Measurements from ENCODE around the gene FBXL3.

Gene FBXL3

DNA sequence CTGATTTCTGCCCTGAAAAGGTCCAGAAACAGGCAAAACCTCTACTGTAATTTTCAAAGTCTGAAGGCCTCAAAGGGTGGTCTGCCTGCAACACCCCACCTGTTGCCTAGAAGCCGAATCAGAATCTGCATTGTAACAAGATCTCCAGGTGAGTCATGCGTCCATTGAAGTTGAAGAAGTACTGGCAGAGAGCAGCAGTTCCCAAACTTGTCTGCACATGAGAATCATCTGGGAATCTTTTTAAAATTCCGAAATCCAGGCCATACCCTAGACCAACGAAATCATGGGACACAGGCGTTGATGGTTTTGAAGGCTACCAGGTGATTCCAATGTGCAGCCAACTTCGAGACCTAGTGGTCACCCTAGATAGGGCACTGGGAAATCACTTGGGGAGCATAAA is 51.1 kb downstream of the FBXL3 start:
- no peak for TF ChIP-seq EZH2phosphoT487 (IDR thresholded peaks at IDR 0.05; ENCODE audit: borderline replicate concordance, low read length)
- Histone ChIP-seq H3K4me1 (ENCODE audit: control insufficient read depth, low read length) (no peaks in the 10 kb centered on the region), H3F3A (ENCODE audit: control insufficient read depth, insufficient read depth) (no peaks in the 10 kb centered on the region), H3K79me2 (ENCODE audit: control insufficient read depth, low read length) (no peaks in the 10 kb centered on the region), H3K36me3 (ENCODE audit: control insufficient read depth, low read length) (no peaks in the 10 kb centered on the region), H3K27me3 (ENCODE audit: control insufficient read depth, low read length) (peaks cover 23% of the 10 kb centered on the region), H3K27ac (ENCODE audit: low read depth, low read length) (no peak overlapping the region), H4K20me1 (ENCODE audit: control insufficient read depth, insufficient read depth, low read depth, low read length) (no peaks in the 10 kb centered on the region), H3K4me2 (ENCODE audit: low read length) (no peak overlapping the region), H3K9me2 (replicated peaks; ENCODE audit: control insufficient read depth, low read length) (no peaks in the 10 kb centered on the region), H3K9me3 (ENCODE audit: control insufficient read depth, insufficient read depth, low read length) (no peaks in the 10 kb centered on the region), H3K4me3 (ENCODE audit: low read length) (no peak overlapping the region)

DNA sequence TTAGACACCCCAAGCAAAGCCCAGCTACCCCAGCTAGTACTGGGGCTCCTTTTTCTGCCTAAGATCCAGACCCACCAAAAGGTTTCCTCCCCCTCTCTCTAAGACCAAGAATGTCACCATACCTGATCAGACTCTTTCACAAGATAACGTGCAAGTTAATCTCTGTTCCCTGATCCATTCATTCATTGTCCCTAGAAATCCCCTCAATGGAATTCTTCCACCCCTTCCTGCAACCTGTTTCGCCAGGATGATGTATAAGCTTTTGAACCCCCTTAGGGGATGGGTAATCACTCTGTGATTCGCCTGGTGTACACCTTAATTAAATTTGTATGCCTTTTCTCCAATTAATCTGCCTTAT is 52.4 kb downstream of the FBXL3 start:
- Histone ChIP-seq H3K27me3 (ENCODE audit: control insufficient read depth, low read length) (peaks cover 25% of the 10 kb centered on the region), H3K27ac (ENCODE audit: low read depth, low read length) (no peak overlapping the region), H3F3A (ENCODE audit: control insufficient read depth, insufficient read depth) (no peaks in the 10 kb centered on the region), H4K20me1 (ENCODE audit: control insufficient read depth, insufficient read depth, low read depth, low read length) (no peaks in the 10 kb centered on the region), H3K9me3 (ENCODE audit: control insufficient read depth, insufficient read depth, low read length) (no peaks in the 10 kb centered on the region), H3K4me1 (ENCODE audit: control insufficient read depth, low read length) (no peaks in the 10 kb centered on the region), H3K79me2 (ENCODE audit: control insufficient read depth, low read length) (no peaks in the 10 kb centered on the region), H3K4me3 (ENCODE audit: low read length) (no peak overlapping the region), H3K4me2 (ENCODE audit: low read length) (no peak overlapping the region), H3K36me3 (ENCODE audit: control insufficient read depth, low read length) (no peaks in the 10 kb centered on the region), H3K9me2 (replicated peaks; ENCODE audit: control insufficient read depth, low read length) (no peaks in the 10 kb centered on the region)
- no peak for TF ChIP-seq EZH2phosphoT487 (IDR thresholded peaks at IDR 0.05; ENCODE audit: borderline replicate concordance, low read length)
- TF ChIP-seq, protein P1, sequence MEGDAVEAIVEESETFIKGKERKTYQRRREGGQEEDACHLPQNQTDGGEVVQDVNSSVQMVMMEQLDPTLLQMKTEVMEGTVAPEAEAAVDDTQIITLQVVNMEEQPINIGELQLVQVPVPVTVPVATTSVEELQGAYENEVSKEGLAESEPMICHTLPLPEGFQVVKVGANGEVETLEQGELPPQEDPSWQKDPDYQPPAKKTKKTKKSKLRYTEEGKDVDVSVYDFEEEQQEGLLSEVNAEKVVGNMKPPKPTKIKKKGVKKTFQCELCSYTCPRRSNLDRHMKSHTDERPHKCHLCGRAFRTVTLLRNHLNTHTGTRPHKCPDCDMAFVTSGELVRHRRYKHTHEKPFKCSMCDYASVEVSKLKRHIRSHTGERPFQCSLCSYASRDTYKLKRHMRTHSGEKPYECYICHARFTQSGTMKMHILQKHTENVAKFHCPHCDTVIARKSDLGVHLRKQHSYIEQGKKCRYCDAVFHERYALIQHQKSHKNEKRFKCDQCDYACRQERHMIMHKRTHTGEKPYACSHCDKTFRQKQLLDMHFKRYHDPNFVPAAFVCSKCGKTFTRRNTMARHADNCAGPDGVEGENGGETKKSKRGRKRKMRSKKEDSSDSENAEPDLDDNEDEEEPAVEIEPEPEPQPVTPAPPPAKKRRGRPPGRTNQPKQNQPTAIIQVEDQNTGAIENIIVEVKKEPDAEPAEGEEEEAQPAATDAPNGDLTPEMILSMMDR (IDR thresholded peaks at IDR 0.05; ENCODE audit: low read depth, low read length, poor library complexity, severe bottlenecking): no peak

DNA sequence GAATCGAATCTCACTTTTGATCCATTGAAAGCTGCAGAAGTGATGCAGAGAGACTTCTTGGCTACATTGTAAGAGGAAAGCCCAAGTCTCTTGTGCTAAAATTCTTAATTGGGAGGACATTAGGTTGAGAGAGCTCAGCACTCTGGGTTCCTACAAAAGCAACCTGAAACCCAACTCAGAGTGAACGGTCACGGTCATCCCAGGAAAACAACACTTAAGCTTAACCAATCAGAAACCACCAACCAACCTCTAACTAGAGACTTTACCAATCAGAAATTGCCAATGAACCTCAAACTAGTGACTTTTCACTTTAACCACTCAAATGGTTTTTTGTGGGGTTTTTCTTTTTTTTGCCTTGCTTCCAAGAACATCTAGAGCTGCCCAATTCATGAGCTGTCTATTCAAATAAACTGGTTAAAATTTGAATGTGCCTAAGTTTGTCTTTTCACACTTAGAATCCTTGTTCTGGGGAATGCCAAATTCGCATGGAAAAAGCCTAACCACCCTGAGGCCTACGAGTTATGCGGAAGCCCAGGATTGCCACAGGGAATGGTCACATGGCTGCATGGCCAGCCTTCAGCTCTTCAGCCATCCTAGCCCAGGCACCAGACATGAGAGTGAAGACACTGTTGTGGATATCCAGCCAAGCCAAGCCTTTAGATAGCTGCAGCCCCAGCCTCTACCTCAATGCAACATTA is 52.9 kb downstream of the FBXL3 start:
- H3K4me1 ChIP-seq (ENCODE audit: control insufficient read depth, low read length): no peaks in the 10 kb centered on the region
- no peaks in the 10 kb centered on the region for H4K20me1 ChIP-seq (ENCODE audit: control insufficient read depth, insufficient read depth, low read depth, low read length)
- TF ChIP-seq EZH2phosphoT487 (IDR thresholded peaks at IDR 0.05; ENCODE audit: borderline replicate concordance, low read length): no peak
- TF ChIP-seq, protein P1 (IDR thresholded peaks at IDR 0.05; ENCODE audit: low read depth, low read length, poor library complexity, severe bottlenecking): no peak

More for the DNA sequence above, 52.9 kb downstream of the FBXL3 start:
- Histone ChIP-seq H3K4me2 (ENCODE audit: low read length) (no peak overlapping the region), H3K4me3 (ENCODE audit: low read length) (no peak overlapping the region), H3K79me2 (ENCODE audit: control insufficient read depth, low read length) (no peaks in the 10 kb centered on the region), H3K27me3 (ENCODE audit: control insufficient read depth, low read length) (peaks cover 26% of the 10 kb centered on the region), H3K36me3 (ENCODE audit: control insufficient read depth, low read length) (no peaks in the 10 kb centered on the region), H3K9me3 (ENCODE audit: control insufficient read depth, insufficient read depth, low read length) (no peaks in the 10 kb centered on the region), H3K9me2 (replicated peaks; ENCODE audit: control insufficient read depth, low read length) (no peaks in the 10 kb centered on the region), H3F3A (ENCODE audit: control insufficient read depth, insufficient read depth) (no peaks in the 10 kb centered on the region), H3K27ac (ENCODE audit: low read depth, low read length) (no peak overlapping the region)
